Endothelial cell of umbilical vein (primary cell): ENCODE data around the gene SNAPIN. TPM values are rescaled to one million over a fixed set of nuclear protein-coding genes. Genes with fewer than 3 reads are reported as not detected.
A peak's percentile ranks its signal among the peaks of the same experiment; 100 is the strongest.

Experiments used
- BruUV-seq: library from RNA; stranded (reverse); fragments of 400-500 nt; replicated peaks from 2 replicates; lab custom pipeline; 2021; lab: Mats Ljungman, UMichigan
- CTCF ChIA-PET: fragments of 300-600, 350-600 bp; sonication (Branson Sonifier 250); formaldehyde crosslinking; loops from one replicate; lab custom pipeline; 2021; ENCODE audit warnings: antibody characterized with exemption, inconsistent platforms; lab: Charles Lee
- POLR2A ChIA-PET: fragments of 300-600, 350-600 bp; sonication (Branson Sonifier 250); formaldehyde crosslinking; loops from one replicate; lab custom pipeline; 2021; ENCODE audit warnings: antibody characterized with exemption, inconsistent platforms; lab: Charles Lee
- DNase-seq: peaks from one replicate; pipeline ENCODE4 v3.0.0-alpha.2; 2011; ENCODE audit warnings: low read depth, low spot score
- FAIRE-seq: peaks from 2 replicates; lab custom pipeline; 2011; peaks lifted over from hg19 to GRCh38; lab: Jason Lieb, UNC
- H2AFZ ChIP-seq: 2 replicates; pipeline ENCODE4 v1.6.0; 2012; ENCODE audit warnings: low read depth, low read length, control low read depth, inconsistent platforms
- H3K27ac ChIP-seq: 2 replicates; pipeline ENCODE4 v1.5.1; 2011; ENCODE audit warnings: low read depth, mild to moderate bottlenecking, control low read depth, low read length, moderate library complexity; ENCODE audit not compliant: insufficient read depth
- H3K27me3 ChIP-seq, 2 experiments: 2 replicates each; pipeline versions ENCODE4 v1.6.0 to v1.6.1; 2011; ENCODE audit warnings: low read length in 2 of 2, mixed read lengths in 1 of 2; ENCODE audit not compliant: control insufficient read depth in 2 of 2, insufficient read depth in 2 of 2
- H3K36me3 ChIP-seq, 2 experiments: 2 replicates in 1 of 2; 3 replicates in 1 of 2; pipeline ENCODE4 v1.5.1; 2011; ENCODE audit warnings: low read length in 2 of 2, mild to moderate bottlenecking in 1 of 2, moderate library complexity in 1 of 2; ENCODE audit not compliant: control insufficient read depth in 2 of 2, insufficient read depth in 2 of 2; ENCODE audit errors: extremely low read depth in 1 of 2
- H3K4me1 ChIP-seq: 3 replicates; pipeline ENCODE4 v1.5.1; 2011; ENCODE audit warnings: mild to moderate bottlenecking, low read length; ENCODE audit not compliant: control insufficient read depth, insufficient read depth; ENCODE audit errors: extremely low read depth
- H3K4me2 ChIP-seq: 2 replicates; pipeline ENCODE4 v1.6.1; 2011; ENCODE audit warnings: low read length, control low read depth, mixed read lengths; ENCODE audit not compliant: insufficient read depth
- H3K4me3 ChIP-seq, 3 experiments: fragments of 200-600 bp in 1 of 3; sonication (generic), shearing (Covaris generic) in 1 of 3; replicated peaks in 1 of 3; 2 replicates each; pipeline ENCODE4 v1.5.1; 2011 to 2016; ENCODE audit warnings: control low read depth in 3 of 3, low read length in 3 of 3, mild to moderate bottlenecking in 2 of 3, inconsistent platforms in 1 of 3, low read depth in 1 of 3, moderate library complexity in 1 of 3; ENCODE audit not compliant: insufficient read depth in 1 of 3
- H3K79me2 ChIP-seq: 2 replicates; pipeline ENCODE4 v1.6.0; 2012; ENCODE audit warnings: low read length, inconsistent platforms; ENCODE audit not compliant: control insufficient read depth, insufficient read depth
- H3K9ac ChIP-seq: replicated peaks from 2 replicates; pipeline ENCODE3; 2011; ENCODE audit warnings: low read length, control low read depth; ENCODE audit not compliant: insufficient read depth; ENCODE audit errors: extremely low read depth
- H3K9me1 ChIP-seq: replicated peaks from 3 replicates; pipeline ENCODE4 v1.6.0; 2011; ENCODE audit warnings: mild to moderate bottlenecking, low read length; ENCODE audit not compliant: control insufficient read depth, insufficient read depth; ENCODE audit errors: extremely low read depth
- H3K9me3 ChIP-seq: replicated peaks from 2 replicates; pipeline ENCODE4 v1.5.1; 2012; ENCODE audit warnings: low read length, inconsistent platforms; ENCODE audit not compliant: control insufficient read depth, insufficient read depth
- H4K20me1 ChIP-seq: replicated peaks from 2 replicates; pipeline ENCODE3; 2011; ENCODE audit warnings: mild to moderate bottlenecking, low read length; ENCODE audit not compliant: control insufficient read depth, insufficient read depth; ENCODE audit errors: extremely low read depth
- EZH2 ChIP-seq: IDR thresholded peaks from 2 replicates; pipeline ENCODE4 v1.6.1; 2012; ENCODE audit warnings: borderline replicate concordance, low read depth, mild to moderate bottlenecking, moderate library complexity, low read length, inconsistent platforms; ENCODE audit not compliant: severe bottlenecking
- FOS ChIP-seq: IDR thresholded peaks from 2 replicates; pipeline ENCODE4 v1.6.1; 2011; ENCODE audit warnings: mild to moderate bottlenecking, low read length, moderate library complexity, borderline replicate concordance; ENCODE audit not compliant: insufficient read depth
- GATA2 ChIP-seq: IDR thresholded peaks from 2 replicates; pipeline ENCODE4 v1.7.0; 2011; ENCODE audit warnings: low read depth, mild to moderate bottlenecking, moderate library complexity, mixed read lengths, low read length; ENCODE audit not compliant: insufficient read length, insufficient read depth
- JUN ChIP-seq: IDR thresholded peaks from 2 replicates; pipeline ENCODE4 v1.6.1; 2011; ENCODE audit warnings: borderline replicate concordance, low read depth; ENCODE audit not compliant: insufficient read length, insufficient read depth
- MYC ChIP-seq: IDR thresholded peaks from one replicate; pipeline ENCODE4 v1.6.1; 2011; ENCODE audit warnings: mild to moderate bottlenecking, low read depth, low read length
- POLR2A ChIP-seq: IDR thresholded peaks from 2 replicates; pipeline ENCODE4 v1.6.1; 2012; ENCODE audit warnings: low read depth, mild to moderate bottlenecking, control low read depth, low read length
- POLR2AphosphoS5 ChIP-seq: IDR thresholded peaks from 2 replicates; pipeline ENCODE4 v1.6.1; 2012; ENCODE audit warnings: low read depth, mild to moderate bottlenecking, control low read depth, low read length, moderate library complexity; ENCODE audit not compliant: insufficient read depth
- dilution Hi-C: fragments of 300-500 bp; cut with MboI; formaldehyde crosslinking; loops from one replicate; pipeline ENCODE4 v1.15.0; 2019; ENCODE audit warnings: low sequenced_read_pairs; ENCODE audit not compliant: extremely low pct_ligation_motif_present
- intact Hi-C: fragments of 100-400 bp; cut with micrococcal nuclease; formaldehyde crosslinking; loops from one replicate; pipeline ENCODE4 v1.10.0; 2022
- polyA plus RNA-seq, 4 experiments: library from polyadenylated mRNA; depleted of rRNA in 3 of 4; stranded (reverse) in 3 of 4; unstranded in 1 of 4; fragments of >200 nt; gene quantifications; 2 replicates each; pipeline versions ENCODE4 v1.2.1 to v1.2.3, GENCODE V29; 2011 to 2012; ENCODE audit warnings: missing spikeins in 1 of 4
- total RNA-seq: library from RNA; stranded (reverse); gene quantifications from 2 replicates; pipeline ENCODE4 v1.2.3, GENCODE V29; 2021
- TF ChIP-seq, protein P1 (sequence below): IDR thresholded peaks from 2 replicates; pipeline ENCODE4 v1.6.1; 2011; ENCODE audit not compliant: insufficient read depth, insufficient read length
- TF ChIP-seq, protein P2 (sequence below), 2 donors: IDR thresholded peaks; 1 replicate in 1 of 2; 2 replicates in 1 of 2; pipeline ENCODE4 v1.5.1; 2011; ENCODE audit warnings: low read length in 2 of 2, mild to moderate bottlenecking in 2 of 2, moderate library complexity in 2 of 2, control low read depth in 1 of 2, inconsistent platforms in 1 of 2, low read depth in 1 of 2; ENCODE audit not compliant: insufficient read depth in 1 of 2; ENCODE audit errors: extremely low read depth in 1 of 2

SNAPIN gene
- total and polyA plus RNA-seq, 2 donors (not counting 3 experiments of a cell fraction or from before 2014, with no cell fraction given) = 36.8 to 55.1 TPM

DNA sequence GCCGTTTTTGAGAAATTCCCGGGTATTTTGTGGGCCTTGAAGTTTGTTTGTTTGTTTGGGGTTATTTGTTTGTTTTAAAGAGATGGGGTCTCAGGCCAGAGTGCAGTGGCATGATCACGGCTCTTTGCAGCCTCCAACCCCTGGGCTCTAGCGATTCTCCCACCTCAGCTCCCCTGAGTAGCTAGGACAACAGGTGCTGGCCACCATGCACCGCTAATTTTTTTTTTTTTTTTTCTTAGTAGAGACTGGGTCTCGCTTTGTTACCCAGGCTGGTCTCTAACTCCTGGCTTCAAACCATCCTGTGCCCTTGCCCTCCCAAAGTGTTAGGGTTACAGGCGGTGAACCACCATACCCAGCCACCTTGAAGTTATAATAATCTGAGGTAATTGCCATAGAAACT, 22.6 kb upstream of the SNAPIN start:
- H3K36me3 ChIP-seq = peaks cover 17 to 18% of the 10 kb centered on the region in 2 experiments
- no peak overlapping the region for H2AFZ ChIP-seq
- peaks cover 11% of the 10 kb centered on the region for H3K4me1 ChIP-seq
- H3K27ac ChIP-seq = no peak overlapping the region
- H4K20me1 ChIP-seq = no peaks in the 10 kb centered on the region
- no peaks in the 10 kb centered on the region for H3K9me3 ChIP-seq
- BruUV-seq = no TSS peak
- no peak for DNase-seq
- TF ChIP-seq POLR2AphosphoS5 = no peak
- no peak for TF ChIP-seq GATA2
- TF ChIP-seq, protein P1, sequence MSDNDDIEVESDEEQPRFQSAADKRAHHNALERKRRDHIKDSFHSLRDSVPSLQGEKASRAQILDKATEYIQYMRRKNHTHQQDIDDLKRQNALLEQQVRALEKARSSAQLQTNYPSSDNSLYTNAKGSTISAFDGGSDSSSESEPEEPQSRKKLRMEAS = no peak
- TF ChIP-seq FOS = no peak
- H3K9me1 ChIP-seq = no peaks in the 10 kb centered on the region
- no peak overlapping the region for H3K4me2 ChIP-seq
- peaks cover 47% of the 10 kb centered on the region for H3K79me2 ChIP-seq
- ChIA-PET CTCF (interaction anchor here (2.5 kb wide), 1 partner anchor 63 kb away, joined by 29 read pairs; no protein-coding TSS in a partner anchor), POLR2A (interaction anchor here (0.7 kb wide), 1 partner anchor 27 kb away, joined by 5 read pairs; no protein-coding TSS in a partner anchor)
- intact Hi-C loops = loop anchor here (2.0 kb wide), 1 partner anchor 23 kb away; the partner anchor contains the start of gene SNAPIN
- H3K9ac ChIP-seq = no peak overlapping the region
- H3K4me3 ChIP-seq = no peak overlapping the region
- H3K27me3 ChIP-seq = no peaks in the 10 kb centered on the region
- no peak for FAIRE-seq
- dilution Hi-C loops = no loop called here

DNA sequence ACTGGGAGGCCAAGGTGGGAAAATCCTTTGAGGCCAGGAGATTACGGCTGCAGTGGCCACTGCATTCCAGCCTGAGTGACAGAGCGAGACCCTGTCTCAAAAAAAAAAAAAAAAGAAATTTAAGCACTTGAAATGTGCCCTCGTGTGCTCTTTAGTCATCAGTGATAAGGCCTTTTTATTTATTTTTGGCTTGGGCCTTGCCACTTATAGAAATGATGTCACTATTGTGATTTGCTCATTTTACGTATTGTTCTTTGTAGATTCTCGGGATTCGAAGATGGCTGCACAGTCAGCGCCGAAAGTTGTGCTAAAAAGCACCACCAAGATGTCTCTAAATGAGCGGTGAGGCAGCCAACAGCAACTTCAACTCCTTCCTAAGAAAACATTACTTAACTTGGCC, 22.2 kb upstream of the SNAPIN start:
- FAIRE-seq = peak; percentile 4
- dilution Hi-C loops = no loop called here
- Histone ChIP-seq H3K9ac (no peak overlapping the region), H3K4me2 (no peak overlapping the region), H3K79me2 (peaks cover 49% of the 10 kb centered on the region), H3K4me1 (peaks cover 11% of the 10 kb centered on the region), H4K20me1 (peaks cover 2% of the 10 kb centered on the region), H3K9me3 (no peaks in the 10 kb centered on the region), H3K27me3 (no peaks in the 10 kb centered on the region), H3K4me3 (no peak overlapping the region), H3K27ac (no peak overlapping the region), H2AFZ (no peak overlapping the region), H3K9me1 (no peaks in the 10 kb centered on the region), H3K36me3 (peaks cover 17 to 22% of the 10 kb centered on the region in 2 experiments)
- ChIA-PET CTCF (interaction anchor here (3.0 kb wide), 1 partner anchor 9 kb away, joined by 12 read pairs; the partner anchor contains the start of gene S100A13), POLR2A (interaction anchor here (0.7 kb wide), 1 partner anchor 27 kb away, joined by 5 read pairs; no protein-coding TSS in a partner anchor)
- BruUV-seq = no TSS peak
- TF ChIP-seq FOS = no peak
- no peak for TF ChIP-seq JUN
- TF ChIP-seq POLR2A = no peak
- TF ChIP-seq POLR2AphosphoS5 = no peak
- TF ChIP-seq EZH2 = no peak
- TF ChIP-seq, protein P2, sequence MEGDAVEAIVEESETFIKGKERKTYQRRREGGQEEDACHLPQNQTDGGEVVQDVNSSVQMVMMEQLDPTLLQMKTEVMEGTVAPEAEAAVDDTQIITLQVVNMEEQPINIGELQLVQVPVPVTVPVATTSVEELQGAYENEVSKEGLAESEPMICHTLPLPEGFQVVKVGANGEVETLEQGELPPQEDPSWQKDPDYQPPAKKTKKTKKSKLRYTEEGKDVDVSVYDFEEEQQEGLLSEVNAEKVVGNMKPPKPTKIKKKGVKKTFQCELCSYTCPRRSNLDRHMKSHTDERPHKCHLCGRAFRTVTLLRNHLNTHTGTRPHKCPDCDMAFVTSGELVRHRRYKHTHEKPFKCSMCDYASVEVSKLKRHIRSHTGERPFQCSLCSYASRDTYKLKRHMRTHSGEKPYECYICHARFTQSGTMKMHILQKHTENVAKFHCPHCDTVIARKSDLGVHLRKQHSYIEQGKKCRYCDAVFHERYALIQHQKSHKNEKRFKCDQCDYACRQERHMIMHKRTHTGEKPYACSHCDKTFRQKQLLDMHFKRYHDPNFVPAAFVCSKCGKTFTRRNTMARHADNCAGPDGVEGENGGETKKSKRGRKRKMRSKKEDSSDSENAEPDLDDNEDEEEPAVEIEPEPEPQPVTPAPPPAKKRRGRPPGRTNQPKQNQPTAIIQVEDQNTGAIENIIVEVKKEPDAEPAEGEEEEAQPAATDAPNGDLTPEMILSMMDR (IDR thresholded peaks at IDR 0.05; ENCODE audit: extremely low read depth in 1 of 2, insufficient read depth in 1 of 2, low read depth in 1 of 2, low read length in 2 of 2) = no peak
- TF ChIP-seq, protein P1 = no peak
- TF ChIP-seq GATA2 = no peak
- no peak for TF ChIP-seq MYC
- intact Hi-C loops = no loop called here
- DNase-seq = no peak
